Measurements from ENCODE around the gene ZFP28.

The ZFP28 gene

GRCh38 chr19:56572589-56572988, 33.8 kb downstream of the ZFP28 start:
- H3K4me1 ChIP-seq (ENCODE audit: control insufficient read depth, insufficient read depth, low read length), result no peaks in the 10 kb centered on the region
- H3K4me3 ChIP-seq (ENCODE audit: low read depth, low read length), result no peak overlapping the region
- H3K9me3 ChIP-seq (ENCODE audit: control insufficient read depth, insufficient read depth, low read depth, low read length), result peaks cover 12% of the 10 kb centered on the region
- ChIA-PET POLR2A (interaction anchor here (0.7 kb wide), 1 partner anchor 62 kb away, joined by 4 read pairs; no protein-coding TSS in a partner anchor), CTCF (interaction anchor here (0.6 kb wide), 1 partner anchor 1433 kb away, joined by 4 read pairs; no protein-coding TSS in a partner anchor)
- TF ChIP-seq ZNF610 (tag by site-specific recombination; IDR thresholded peaks at IDR 0.05; ENCODE audit: borderline replicate concordance) (no peak), SETDB1 (IDR thresholded peaks at IDR 0.05; ENCODE audit: insufficient read length, low read length) (peak; percentile 60)
- peaks cover 34 to 55% of the 10 kb centered on the region in 2 experiments for H3K36me3 ChIP-seq (ENCODE audit: control insufficient read depth in 2 of 2, insufficient read depth in 1 of 2, low read length in 2 of 2)
- H3K27ac ChIP-seq (ENCODE audit: extremely low read depth, low read depth, low read length), result no peak overlapping the region

GRCh38 chr19:56573914-56574313, 35.2 kb downstream of the ZFP28 start:
- POLR2A ChIA-PET, result no interaction called here
- H3K4me1 ChIP-seq (ENCODE audit: control insufficient read depth, insufficient read depth, low read length), result no peaks in the 10 kb centered on the region
- H3K4me3 ChIP-seq (ENCODE audit: low read depth, low read length), result no peak overlapping the region
- TF ChIP-seq ZNF311 (tag by site-specific recombination; IDR thresholded peaks at IDR 0.05; ENCODE audit: borderline replicate concordance), result no peak
- TF ChIP-seq ZNF596 (tag by site-specific recombination; IDR thresholded peaks at IDR 0.05), result no peak
- TF ChIP-seq ZNF394 (tag by site-specific recombination; IDR thresholded peaks at IDR 0.05; ENCODE audit: borderline replicate concordance), result no peak
- TF ChIP-seq ZNF48 (tag by site-specific recombination; IDR thresholded peaks at IDR 0.05), result no peak
- no peak for TF ChIP-seq REST (tag by site-specific recombination; IDR thresholded peaks at IDR 0.05)
- no peak for TF ChIP-seq ZNF707 (tag by site-specific recombination; IDR thresholded peaks at IDR 0.05)
- TF ChIP-seq KLF9 (tag by site-specific recombination; IDR thresholded peaks at IDR 0.05; ENCODE audit: low read depth), result no peak
- TF ChIP-seq ZNF366 (tag by site-specific recombination; conservative IDR thresholded peaks at IDR 0.05), result no peak
- no peak for TF ChIP-seq AEBP2 (tag by site-specific recombination; IDR thresholded peaks at IDR 0.05; ENCODE audit: borderline replicate concordance)
- no peak for TF ChIP-seq ZSCAN30 (tag by site-specific recombination; IDR thresholded peaks at IDR 0.05)
- TF ChIP-seq GLI4 (tag by site-specific recombination; IDR thresholded peaks at IDR 0.05), result no peak
- TF ChIP-seq ZNF624 (tag by site-specific recombination; IDR thresholded peaks at IDR 0.05), result no peak
- no peak for TF ChIP-seq ZBTB26 (tag by site-specific recombination; optimal IDR thresholded peaks at IDR 0.05)
- H3K9me3 ChIP-seq (ENCODE audit: control insufficient read depth, insufficient read depth, low read depth, low read length), result peaks cover 10% of the 10 kb centered on the region
- H3K36me3 ChIP-seq (ENCODE audit: control insufficient read depth in 2 of 2, insufficient read depth in 1 of 2, low read length in 2 of 2), result peaks cover 31 to 50% of the 10 kb centered on the region in 2 experiments
- no peak overlapping the region for H3K27ac ChIP-seq (ENCODE audit: extremely low read depth, low read depth, low read length)
- CTCF ChIA-PET, result interaction anchor here (0.7 to 1.0 kb wide), 2 partner anchors 109 to 171 kb away, joined by 3 read pairs; no protein-coding TSS in a partner anchor

Data from HEK293 (cell line).